HG03025 (cell line): ENCODE measurements around the gene MYH11.
"Not testable (repeated sequence)": the region's sequence is repeated elsewhere in the genome, so short reads cannot be mapped to it uniquely, and the experiment has no call there.

ENCODE experiments used
- ATAC-seq: cut with Tn5 transposase; IDR thresholded peaks from one replicate; pipeline ENCODE4 v1.9.1; 2021; ENCODE audit warnings: mild to moderate bottlenecking, moderate library complexity; ENCODE audit not compliant: unreplicated experiment, low FRiP score

Gene MYH11

DNA sequence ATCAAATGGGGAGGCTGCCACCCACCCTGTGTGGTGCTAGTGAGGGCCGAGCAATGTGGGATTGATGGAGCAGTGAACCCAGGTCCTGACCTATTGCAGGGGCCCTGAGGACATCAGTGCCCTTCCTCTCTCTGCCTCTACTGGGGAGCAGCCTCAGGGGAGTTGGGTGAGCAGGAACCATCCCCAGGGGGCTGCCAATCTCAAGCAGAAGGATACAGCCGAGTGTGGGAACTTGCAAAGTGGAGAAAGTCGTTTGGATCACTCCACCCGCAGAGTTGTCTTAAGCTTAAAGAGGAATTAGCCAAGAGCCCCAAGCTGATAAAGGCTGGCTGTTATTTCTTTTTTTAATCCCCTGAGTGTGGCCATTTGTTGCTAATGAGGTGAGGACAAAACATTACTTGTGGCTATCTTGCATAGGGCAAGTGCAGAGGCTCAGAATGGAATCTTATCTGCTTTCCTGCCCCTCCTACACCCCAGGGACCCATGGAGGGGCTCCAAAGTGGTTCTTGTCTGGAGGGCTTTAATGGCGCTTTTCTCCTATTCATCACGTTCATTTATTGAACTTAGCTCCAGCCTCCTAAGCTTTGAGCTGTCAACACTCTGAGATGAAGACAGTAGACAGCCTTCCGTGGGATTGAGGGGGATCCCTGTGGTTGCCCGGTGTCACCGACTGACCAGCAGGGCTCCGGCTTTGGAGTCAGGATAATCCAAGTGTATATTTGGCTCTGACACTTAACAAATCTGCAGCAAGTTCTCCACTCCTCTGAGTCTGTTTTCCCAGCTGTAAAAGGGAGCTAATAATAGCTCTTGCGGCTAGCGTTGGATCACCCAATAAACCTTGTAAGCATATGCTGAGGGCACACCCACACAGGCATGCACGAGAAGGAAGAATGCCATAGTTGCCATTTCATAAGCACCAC is 45.1 kb downstream of the MYH11 start:
- no peak for ATAC-seq

DNA sequence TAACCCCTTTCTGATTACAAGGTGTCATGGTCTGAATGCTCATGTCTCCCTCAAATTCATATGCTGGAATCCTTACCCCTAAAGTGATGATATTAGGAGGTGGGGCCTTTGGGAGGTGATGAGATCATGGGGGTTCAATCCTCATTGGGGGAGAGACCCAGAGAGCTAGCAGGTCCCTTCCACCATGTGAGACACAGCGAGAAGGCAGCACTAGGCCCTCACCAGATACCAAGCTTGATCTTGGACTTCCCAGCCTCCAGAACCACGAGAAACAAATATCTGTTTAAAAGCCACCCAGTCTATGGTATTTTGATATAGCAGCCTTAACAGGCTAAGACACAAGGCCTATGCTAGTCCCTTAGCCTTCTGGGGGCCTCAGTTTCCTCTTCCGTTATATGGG is 45.9 kb downstream of the MYH11 start:
- no peak for ATAC-seq

DNA sequence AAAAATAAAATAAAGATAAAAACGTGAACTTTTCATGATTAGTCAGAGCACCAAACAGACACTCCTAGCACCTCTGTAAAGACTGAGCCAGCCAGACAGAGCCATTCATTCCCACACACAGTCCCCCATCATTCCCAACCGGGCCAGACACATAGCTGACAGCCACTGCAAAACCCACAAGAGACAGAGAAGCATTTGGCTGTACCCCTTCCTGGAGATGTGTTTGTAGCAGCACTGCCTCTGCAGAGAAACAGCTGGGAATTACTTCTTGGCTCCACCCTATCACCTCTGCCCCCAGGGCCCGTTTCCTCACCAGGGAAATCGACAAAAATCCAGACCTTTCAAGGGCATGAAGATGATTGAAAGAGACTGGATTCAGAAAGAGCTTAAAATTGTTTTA is 46.4 kb downstream of the MYH11 start:
- no peak for ATAC-seq

GRCh38 chr16:15809297-15809696 is 47.5 kb downstream of the MYH11 start:
- ATAC-seq: not testable (repeated sequence)

- ATAC-seq: no peak
Observed at GRCh38 chr16:15808071-15808470, 48.8 kb downstream of the MYH11 start.

DNA sequence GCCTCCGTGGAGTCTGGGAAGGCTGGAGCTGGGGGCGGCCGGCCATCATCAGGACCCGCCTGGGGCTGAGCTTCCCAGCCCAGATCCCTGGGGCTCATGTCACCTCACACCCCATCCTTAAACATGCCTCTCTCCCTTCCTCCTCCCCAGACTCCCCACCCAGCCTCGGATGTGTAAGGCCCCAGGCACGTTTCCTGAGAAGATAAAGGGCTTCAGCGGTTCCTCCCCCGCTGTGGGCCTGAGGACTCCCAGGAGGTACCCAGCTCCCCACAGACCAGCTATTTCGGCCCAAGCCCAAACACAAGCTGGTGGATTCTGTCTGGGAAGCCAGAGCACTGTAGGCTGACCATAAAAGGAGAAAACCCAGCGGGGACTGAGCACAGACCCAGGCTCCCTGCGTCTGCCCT is 49.2 kb downstream of the MYH11 start:
- no peak for ATAC-seq

- ATAC-seq: no peak
Observed at GRCh38 chr16:15803618-15804017, 53.2 kb downstream of the MYH11 start.

DNA sequence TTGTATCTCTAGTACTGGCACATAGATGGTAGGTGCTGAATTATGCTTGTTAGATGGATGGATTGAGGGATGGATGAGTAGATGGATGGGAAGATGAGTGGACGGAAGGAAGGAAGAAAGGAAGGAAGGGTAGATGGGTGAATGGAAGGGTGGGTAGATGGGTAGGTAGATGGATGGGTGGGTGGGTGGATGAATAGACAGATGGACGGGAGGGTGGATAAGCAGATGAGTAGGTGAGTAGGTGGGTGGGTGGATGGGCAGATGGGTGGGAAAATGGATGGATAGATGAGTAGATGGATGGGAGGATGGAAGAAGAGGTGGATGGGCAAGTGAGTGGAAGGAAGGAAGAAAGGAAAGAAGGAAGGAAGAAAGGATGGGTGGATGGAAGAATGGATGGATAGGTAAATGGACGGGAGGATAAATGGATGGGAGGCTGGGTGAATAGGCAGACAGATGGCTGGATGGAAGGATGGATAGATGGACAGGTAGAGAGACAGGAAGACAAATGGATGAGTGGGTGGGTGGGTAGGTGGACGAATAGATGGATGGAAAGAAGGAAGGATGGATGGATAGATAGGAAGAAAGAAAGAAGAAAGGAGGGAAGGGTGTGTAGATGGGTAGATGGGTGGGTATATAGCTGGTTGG is 56.9 kb downstream of the MYH11 start:
- ATAC-seq: no peak

- ATAC-seq: no peak
Observed at GRCh38 chr16:15798671-15799070, 58.2 kb downstream of the MYH11 start.

DNA sequence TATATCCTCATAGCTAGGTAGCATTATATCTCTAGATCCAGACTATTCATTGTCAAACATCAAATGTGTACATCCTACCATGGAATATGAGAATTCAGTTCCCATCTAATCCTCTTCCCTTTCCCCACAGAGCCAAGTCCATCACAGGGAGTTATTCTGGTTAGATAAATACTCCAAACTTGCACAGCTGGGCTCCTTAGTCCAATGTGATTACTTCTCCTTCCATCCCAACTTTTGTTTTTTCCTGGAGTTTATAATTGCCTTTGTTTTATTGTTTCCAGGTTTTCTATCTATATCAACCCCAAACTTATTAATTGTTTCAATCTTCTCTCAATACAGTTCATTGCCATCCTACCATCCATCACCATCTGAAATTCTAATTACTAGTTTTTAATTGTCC is 59.9 kb downstream of the MYH11 start:
- ATAC-seq: no peak

GRCh38 chr16:15795615-15796014 is 61.2 kb downstream of the MYH11 start:
- no peak for ATAC-seq

GRCh38 chr16:15792563-15792971 is 64.3 kb downstream of the MYH11 start:
- ATAC-seq: no peak

GRCh38 chr16:15790458-15790857 is 66.4 kb downstream of the MYH11 start:
- no peak for ATAC-seq

DNA sequence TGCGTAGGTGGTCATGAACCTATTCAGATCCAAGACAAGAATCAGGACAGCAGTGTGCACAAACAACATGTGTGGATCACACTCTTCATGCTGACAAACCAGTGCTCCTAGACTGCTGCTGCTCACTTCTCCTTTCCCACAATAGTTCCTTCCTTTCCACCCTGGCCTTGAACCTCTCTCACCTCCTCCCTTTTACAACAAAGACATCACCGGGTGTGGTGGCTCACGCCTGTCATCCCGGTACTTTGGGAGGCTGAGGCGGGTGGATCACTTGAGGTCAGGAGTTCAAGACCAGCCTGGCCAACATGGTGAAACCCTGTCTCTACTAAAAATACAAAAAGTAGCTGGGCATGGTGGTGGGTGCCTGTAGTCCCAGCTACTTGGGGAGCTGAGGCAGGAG is 67.0 kb downstream of the MYH11 start:
- ATAC-seq: not testable (repeated sequence)

GRCh38 chr16:15788846-15789239 is 68.0 kb downstream of the MYH11 start:
- ATAC-seq: no peak

GRCh38 chr16:15786501-15786900 is 70.3 kb downstream of the MYH11 start:
- no peak for ATAC-seq

GRCh38 chr16:15785386-15786059 is 71.3 kb downstream of the MYH11 start:
- no peak for ATAC-seq

- ATAC-seq: no peak
Observed at GRCh38 chr16:15783985-15784384, 72.8 kb downstream of the MYH11 start.

- ATAC-seq: no peak
Observed at GRCh38 chr16:15782573-15783365, 74.1 kb downstream of the MYH11 start.

DNA sequence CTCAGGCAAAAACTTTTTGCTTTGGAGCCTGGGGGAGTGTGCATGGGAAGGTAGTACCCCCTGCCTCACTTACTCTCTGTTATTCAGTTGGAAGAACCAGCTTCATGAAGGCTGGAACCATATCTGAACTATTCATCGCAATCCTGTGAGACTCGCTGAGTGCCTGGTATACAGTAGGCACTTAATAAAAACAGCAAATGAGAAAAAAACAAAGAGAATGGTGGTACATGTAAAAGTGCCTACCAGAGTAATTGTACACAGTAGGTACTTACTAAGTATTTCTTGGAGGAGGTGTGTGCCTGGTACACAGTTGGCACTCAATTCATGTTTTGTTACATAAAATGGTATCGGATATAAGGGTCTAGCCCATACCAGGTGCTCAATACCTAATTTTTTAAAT is 75.2 kb downstream of the MYH11 start:
- no peak for ATAC-seq

DNA sequence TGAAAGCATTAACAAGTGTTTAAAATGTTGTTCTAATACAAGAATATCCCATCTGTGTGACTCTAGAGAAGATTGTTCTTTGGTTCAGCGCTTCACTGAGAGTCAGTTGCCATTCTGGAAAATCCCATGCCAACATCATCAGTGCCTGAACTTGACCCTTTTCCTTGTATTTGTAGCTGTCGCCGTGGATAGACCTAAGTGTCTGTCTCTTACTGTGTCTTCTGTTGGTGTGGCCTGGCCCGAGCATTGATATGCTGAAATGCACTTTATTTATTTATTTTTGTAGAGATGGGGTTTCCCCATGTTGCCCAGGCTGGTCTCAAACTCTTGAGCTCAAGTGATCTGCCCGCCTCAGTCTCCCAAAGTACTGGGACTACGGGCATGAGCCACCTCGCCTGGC is 76.0 kb downstream of the MYH11 start:
- no peak for ATAC-seq
